ENCODE data around the gene B3GAT3. TPM values are rescaled to one million over a fixed set of nuclear protein-coding genes. Genes with fewer than 3 reads are reported as not detected.

The B3GAT3 gene
- total RNA-seq, 1 experiment from 2014 or later = 51.2 TPM

DNA sequence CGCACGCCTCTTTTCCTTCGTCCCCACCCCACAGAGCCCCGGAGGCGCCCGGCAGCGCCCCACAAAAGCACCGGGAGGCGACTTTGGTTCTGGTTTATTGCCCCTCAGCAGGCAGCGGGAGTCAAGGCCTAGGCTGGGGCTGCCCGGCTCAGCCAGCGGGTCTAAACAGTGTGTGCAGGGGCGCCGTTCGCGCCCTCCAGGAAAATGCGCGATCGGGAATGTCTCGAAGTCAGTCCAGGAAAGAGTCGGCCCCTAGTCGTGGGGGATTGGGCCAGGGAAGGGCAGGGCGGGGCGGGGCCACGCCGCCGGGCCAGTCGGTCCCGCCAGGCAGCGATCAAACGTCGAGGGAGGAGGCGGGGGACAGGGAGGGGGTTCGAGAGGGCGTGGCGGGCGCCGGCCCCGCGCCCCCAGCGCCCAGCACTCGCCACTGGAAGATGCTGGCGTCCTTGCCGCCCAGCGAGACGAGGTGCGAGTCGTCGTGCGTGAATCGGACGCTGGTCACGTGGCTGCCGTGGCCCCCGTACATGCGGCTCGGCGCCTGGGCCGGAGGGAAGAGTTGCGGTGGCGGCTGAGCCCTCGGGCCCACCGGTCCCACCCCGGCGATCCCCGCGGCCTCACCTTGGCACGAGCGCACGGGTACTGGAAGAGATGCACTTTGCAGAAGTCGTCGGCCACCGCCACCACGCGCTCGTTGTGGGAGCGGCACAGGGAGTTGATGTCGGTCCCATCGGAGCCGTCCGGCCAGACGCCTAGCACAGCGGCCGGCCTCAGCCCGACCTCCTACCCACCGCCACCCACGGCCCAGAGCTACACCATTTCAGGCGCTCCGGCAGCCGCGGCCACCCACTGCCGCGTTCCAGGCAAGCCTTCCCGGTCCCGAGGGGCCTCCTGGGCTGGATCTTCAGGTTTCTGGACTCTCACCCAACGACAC, 19.4 kb downstream of the B3GAT3 start:
- intact Hi-C loops (cut with micrococcal nuclease) = no loop called here
- DNase-seq (ENCODE audit: low read depth, low spot score) (no peak), ATAC-seq (peak; percentile 46)
- BruUV-seq (replicated peaks) = no TSS peak
- no peak overlapping the region for H2AFZ ChIP-seq (ENCODE audit: low read depth, low read length, poor library complexity, severe bottlenecking)
- H3K36me3 ChIP-seq (ENCODE audit: control insufficient read depth in 1 of 2, insufficient read depth in 2 of 2, low read length in 2 of 2) = peaks cover 11 to 18% of the 10 kb centered on the region in 2 experiments; a peak in 3 of 4 replicates
- H3K27me3 ChIP-seq (ENCODE audit: insufficient read depth, low read length) = no peaks in the 10 kb centered on the region
- ChIA-PET CTCF (interaction anchor here (0.9 to 1.1 kb wide), 6 partner anchors 9 to 178 kb away, joined by 3 to 14 read pairs (median 4); partner anchors contain the start of genes LBHD1, TUT1 and UQCC3), RAD21 (ENCODE audit: low non-redundant PET in 1 of 2, low total read pairs in 2 of 2, uncharacterized antibody in 2 of 2, unreplicated experiment in 2 of 2) (interaction anchor here in 1 of 2 experiments (0.7 kb wide), 1 partner anchor 19 kb away, joined by 3 read pairs; the partner anchor contains the start of gene B3GAT3), POLR2A (interaction anchor here (0.7 to 4.5 kb wide), 10 partner anchors 9 to 239 kb away, joined by 3 to 40 read pairs (median 4); partner anchors contain the start of genes B3GAT3, C11orf98, CSKMT and EEF1G)
- H3K27ac ChIP-seq (ENCODE audit: low read depth, low read length) = peak overlapping the region; percentile 99
- H3K9ac ChIP-seq (ENCODE audit: low read length) = peak overlapping the region; percentile 60
- H3K79me2 ChIP-seq (ENCODE audit: insufficient read depth, low read length) = peaks cover 41% of the 10 kb centered on the region
- no peaks in the 10 kb centered on the region for H3K9me3 ChIP-seq (ENCODE audit: control insufficient read depth in 1 of 2, insufficient read depth in 1 of 2, low read depth in 1 of 2, low read length in 2 of 2)
- H4K20me1 ChIP-seq (ENCODE audit: insufficient read depth) = no peaks in the 10 kb centered on the region
- H3K9me2 ChIP-seq (ENCODE audit: insufficient read depth) = no peaks in the 10 kb centered on the region
- peak overlapping the region; percentile 92 to 94 for H3K4me3 ChIP-seq (replicated peaks in 1 of 2; ENCODE audit: low read depth in 1 of 2, low read length in 2 of 2)
- peak overlapping the region; percentile 88 for H3K4me2 ChIP-seq (ENCODE audit: low read length)
- peaks cover 13 to 44% of the 10 kb centered on the region in 2 experiments for H3K4me1 ChIP-seq (ENCODE audit: control insufficient read depth in 1 of 2, insufficient read depth in 2 of 2, low read length in 2 of 2)
- TF ChIP-seq SIN3A (IDR thresholded peaks at IDR 0.05; ENCODE audit: low read depth) = no peak
- TF ChIP-seq EZH2 (IDR thresholded peaks at IDR 0.05) = no peak
- TF ChIP-seq, protein P1, sequence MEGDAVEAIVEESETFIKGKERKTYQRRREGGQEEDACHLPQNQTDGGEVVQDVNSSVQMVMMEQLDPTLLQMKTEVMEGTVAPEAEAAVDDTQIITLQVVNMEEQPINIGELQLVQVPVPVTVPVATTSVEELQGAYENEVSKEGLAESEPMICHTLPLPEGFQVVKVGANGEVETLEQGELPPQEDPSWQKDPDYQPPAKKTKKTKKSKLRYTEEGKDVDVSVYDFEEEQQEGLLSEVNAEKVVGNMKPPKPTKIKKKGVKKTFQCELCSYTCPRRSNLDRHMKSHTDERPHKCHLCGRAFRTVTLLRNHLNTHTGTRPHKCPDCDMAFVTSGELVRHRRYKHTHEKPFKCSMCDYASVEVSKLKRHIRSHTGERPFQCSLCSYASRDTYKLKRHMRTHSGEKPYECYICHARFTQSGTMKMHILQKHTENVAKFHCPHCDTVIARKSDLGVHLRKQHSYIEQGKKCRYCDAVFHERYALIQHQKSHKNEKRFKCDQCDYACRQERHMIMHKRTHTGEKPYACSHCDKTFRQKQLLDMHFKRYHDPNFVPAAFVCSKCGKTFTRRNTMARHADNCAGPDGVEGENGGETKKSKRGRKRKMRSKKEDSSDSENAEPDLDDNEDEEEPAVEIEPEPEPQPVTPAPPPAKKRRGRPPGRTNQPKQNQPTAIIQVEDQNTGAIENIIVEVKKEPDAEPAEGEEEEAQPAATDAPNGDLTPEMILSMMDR (IDR thresholded peaks at IDR 0.05 in 2 of 3, conservative IDR thresholded peaks at IDR 0.05 in 1 of 3; ENCODE audit: borderline replicate concordance in 1 of 3, insufficient read depth in 1 of 3, low read depth in 2 of 3, low read length in 2 of 3) = no peak
- TF ChIP-seq RAD21 (IDR thresholded peaks at IDR 0.05; ENCODE audit: low read depth) = no peak
- TF ChIP-seq TCF7L2 (IDR thresholded peaks at IDR 0.05; ENCODE audit: borderline replicate concordance, extremely low read depth, insufficient read depth, insufficient read length) = peak; percentile 25
- peak; percentile 17 for TF ChIP-seq POLR2A (IDR thresholded peaks at IDR 0.05; ENCODE audit: borderline replicate concordance, extremely low read depth, insufficient read depth, insufficient read length)
- no peak for TF ChIP-seq CBX3 (IDR thresholded peaks at IDR 0.05; ENCODE audit: low read depth)
- TF ChIP-seq EGR1 (IDR thresholded peaks at IDR 0.05; ENCODE audit: low read depth) = no peak
- TF ChIP-seq YY1 (IDR thresholded peaks at IDR 0.05; ENCODE audit: extremely low read depth, insufficient replicate concordance, low read depth, low read length) = no peak
- TF ChIP-seq, protein P2, sequence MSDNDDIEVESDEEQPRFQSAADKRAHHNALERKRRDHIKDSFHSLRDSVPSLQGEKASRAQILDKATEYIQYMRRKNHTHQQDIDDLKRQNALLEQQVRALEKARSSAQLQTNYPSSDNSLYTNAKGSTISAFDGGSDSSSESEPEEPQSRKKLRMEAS (IDR thresholded peaks at IDR 0.05) = no peak
- no peak for TF ChIP-seq EZH2phosphoT487 (IDR thresholded peaks at IDR 0.05; ENCODE audit: borderline replicate concordance)
- no peak for TF ChIP-seq POLR2AphosphoS5 (IDR thresholded peaks at IDR 0.05; ENCODE audit: low read depth, low read length)
- TF ChIP-seq ELF1 (IDR thresholded peaks at IDR 0.05; ENCODE audit: borderline replicate concordance, low read depth) = no peak
